HCT116 (cell line): Measurements from ENCODE around the gene ADM5. TPM values are rescaled to one million over a fixed set of nuclear protein-coding genes. Genes with fewer than 3 reads are reported as not detected.

ENCODE experiments used
- ATAC-seq: fragments of 200-7000 bp; cut with Tn5 transposase; 2 replicates; pipeline ENCODE4 v1.9.1; 2020; ENCODE audit warnings: mild to moderate bottlenecking, moderate library complexity
- BruUV-seq: library from RNA; stranded (reverse); fragments of 400-500 nt; replicated peaks from 2 replicates; lab custom pipeline; 2021; lab: Mats Ljungman, UMichigan
- CTCF ChIA-PET: fragments of 300-600 bp; sonication (Branson Sonifier 250); formaldehyde crosslinking; loops from one replicate; lab custom pipeline; 2021; ENCODE audit warnings: antibody characterized with exemption; lab: Charles Lee
- POLR2A ChIA-PET: fragments of 300-600, 350-600 bp; sonication (Branson Sonifier 250); formaldehyde crosslinking; loops from one replicate; lab custom pipeline; 2021; ENCODE audit warnings: antibody characterized with exemption; lab: Charles Lee
- RAD21 ChIA-PET, 2 experiments: fragments of 300-600 bp; sonication (Branson Sonifier 250); formaldehyde crosslinking; loops; one replicate each; lab custom pipeline; 2023; ENCODE audit warnings: low total read pairs in 2 of 2; ENCODE audit not compliant: uncharacterized antibody in 2 of 2, unreplicated experiment in 2 of 2, low non-redundant PET in 1 of 2; lab: Charles Lee
- DNase-seq: peaks from one replicate; pipeline ENCODE4 v3.0.0-alpha.2; 2010; ENCODE audit warnings: low read depth, low spot score
- H2AFZ ChIP-seq: fragments of 200-600 bp; shearing (Covaris generic), sonication (generic); 2 replicates; pipeline ENCODE4 v1.6.1; 2017; ENCODE audit warnings: low read depth, mixed run types, mixed read lengths, antibody characterized with exemption, low read length; ENCODE audit not compliant: poor library complexity, severe bottlenecking
- H3K27ac ChIP-seq: 2 replicates; pipeline ENCODE4 v1.5.1; 2012; ENCODE audit warnings: low read depth, low read length
- H3K27me3 ChIP-seq: fragments of 200-600 bp; sonication (generic); 2 replicates; pipeline ENCODE4 v1.6.1; 2016; ENCODE audit warnings: mixed run types, low read length, mixed read lengths; ENCODE audit not compliant: insufficient read depth
- H3K36me3 ChIP-seq, 2 experiments: fragments of 200-500 bp in 1 of 2; fragments of 200-600 bp in 1 of 2; sonication (Bioruptor generic) in 1 of 2; sonication (generic) in 1 of 2; 2 replicates each; pipeline versions ENCODE4 v1.5.1 to v1.6.1; 2014 to 2016; ENCODE audit warnings: low read length in 2 of 2, inconsistent platforms in 1 of 2, mixed read lengths in 1 of 2, mixed run types in 1 of 2; ENCODE audit not compliant: insufficient read depth in 2 of 2, control insufficient read depth in 1 of 2
- H3K4me1 ChIP-seq, 2 experiments: fragments of 200-600 bp in 1 of 2; sonication (generic) in 1 of 2; 2 replicates each; pipeline versions ENCODE4 v1.5.1 to v1.6.1; 2012 to 2017; ENCODE audit warnings: low read length in 2 of 2, inconsistent platforms in 1 of 2, mild to moderate bottlenecking in 1 of 2, mixed read lengths in 1 of 2, mixed run types in 1 of 2, moderate library complexity in 1 of 2; ENCODE audit not compliant: insufficient read depth in 2 of 2, control insufficient read depth in 1 of 2
- H3K4me2 ChIP-seq: fragments of 200-600 bp; sonication (generic); 2 replicates; pipeline ENCODE4 v1.6.1; 2017; ENCODE audit warnings: mixed run types, low read length, mixed read lengths
- H3K4me3 ChIP-seq, 2 experiments: fragments of 200-600 bp in 1 of 2; sonication (generic) in 1 of 2; replicated peaks in 1 of 2; 2 replicates each; pipeline ENCODE4 v1.5.1; 2011 to 2016; ENCODE audit warnings: low read length in 2 of 2, control low read depth in 1 of 2, low read depth in 1 of 2, mild to moderate bottlenecking in 1 of 2, mixed read lengths in 1 of 2, mixed run types in 1 of 2
- H3K79me2 ChIP-seq: fragments of 200-600 bp; sonication (generic); 2 replicates; pipeline ENCODE4 v1.6.1; 2017; ENCODE audit warnings: mild to moderate bottlenecking, mixed run types, low read length, moderate library complexity, mixed read lengths; ENCODE audit not compliant: insufficient read depth
- H3K9ac ChIP-seq: fragments of 200-600 bp; sonication (generic); 2 replicates; pipeline ENCODE4 v1.6.1; 2016; ENCODE audit warnings: low read length, mixed read lengths
- H3K9me2 ChIP-seq: fragments of 200-600 bp; sonication (generic), shearing (Covaris generic); 2 replicates; pipeline ENCODE4 v1.6.1; 2017; ENCODE audit warnings: mixed run types, mild to moderate bottlenecking, moderate library complexity; ENCODE audit not compliant: insufficient read depth
- H3K9me3 ChIP-seq, 2 experiments: fragments of 200-500 bp in 1 of 2; fragments of 200-600 bp in 1 of 2; sonication (Bioruptor generic) in 1 of 2; sonication (generic) in 1 of 2; 2 replicates each; pipeline ENCODE4 v1.6.1; 2014 to 2017; ENCODE audit warnings: low read length in 2 of 2, mixed read lengths in 2 of 2, inconsistent platforms in 1 of 2, low read depth in 1 of 2, mild to moderate bottlenecking in 1 of 2, mixed run types in 1 of 2, moderate library complexity in 1 of 2; ENCODE audit not compliant: control insufficient read depth in 1 of 2, insufficient read depth in 1 of 2
- H4K20me1 ChIP-seq: fragments of 200-600 bp; sonication (generic), shearing (Covaris generic); 2 replicates; pipeline ENCODE4 v1.6.1; 2017; ENCODE audit warnings: mixed run types, mild to moderate bottlenecking, moderate library complexity; ENCODE audit not compliant: insufficient read depth
- CBX3 ChIP-seq: IDR thresholded peaks from 2 replicates; pipeline ENCODE4 v1.6.1; 2012; ENCODE audit warnings: low read depth
- ELF1 ChIP-seq: IDR thresholded peaks from 2 replicates; pipeline ENCODE4 v1.6.1; 2012; ENCODE audit warnings: low read depth, borderline replicate concordance
- EZH2 ChIP-seq: fragments of 200-600 bp; sonication (generic); IDR thresholded peaks from 2 replicates; pipeline ENCODE4 v1.6.1; 2017; ENCODE audit warnings: antibody characterized with exemption, mixed run types
- EZH2phosphoT487 ChIP-seq: fragments of 200-600 bp; IDR thresholded peaks from 2 replicates; pipeline ENCODE4 v1.6.1; 2018; ENCODE audit warnings: antibody characterized with exemption, borderline replicate concordance
- JUND ChIP-seq: IDR thresholded peaks from 2 replicates; pipeline ENCODE4 v1.6.1; 2012
- POLR2A ChIP-seq: IDR thresholded peaks from 2 replicates; pipeline ENCODE4 v1.7.0; 2011; ENCODE audit warnings: borderline replicate concordance; ENCODE audit not compliant: insufficient read depth, insufficient read length; ENCODE audit errors: extremely low read depth
- POLR2AphosphoS5 ChIP-seq: IDR thresholded peaks from 2 replicates; pipeline ENCODE4 v1.6.1; 2011; ENCODE audit warnings: mild to moderate bottlenecking, low read depth, low read length, moderate library complexity
- RAD21 ChIP-seq: IDR thresholded peaks from 2 replicates; pipeline ENCODE4 v1.6.1; 2012; ENCODE audit warnings: low read depth, mild to moderate bottlenecking
- SP1 ChIP-seq: IDR thresholded peaks from 2 replicates; pipeline ENCODE4 v1.6.1; 2012; ENCODE audit warnings: low read depth
- TCF7L2 ChIP-seq: IDR thresholded peaks from 2 replicates; pipeline ENCODE4 v1.7.0; 2011; ENCODE audit warnings: borderline replicate concordance, inconsistent platforms; ENCODE audit not compliant: insufficient read depth, insufficient read length; ENCODE audit errors: extremely low read depth
- YY1 ChIP-seq: IDR thresholded peaks from 2 replicates; pipeline ENCODE4 v1.6.1; 2011; ENCODE audit warnings: low read length, low read depth, moderate library complexity, mild to moderate bottlenecking; ENCODE audit not compliant: insufficient replicate concordance; ENCODE audit errors: extremely low read depth
- intact Hi-C: fragments of 100-400 bp; cut with micrococcal nuclease; formaldehyde crosslinking; loops from 2 replicates; pipeline ENCODE4 v1.10.0; 2022
- total RNA-seq: library from RNA; stranded (reverse); gene quantifications from one replicate; pipeline ENCODE4 v1.2.1, GENCODE V29; 2021; ENCODE audit not compliant: unreplicated experiment
- TF ChIP-seq, protein P1 (sequence below): IDR thresholded peaks from 2 replicates; pipeline ENCODE4 v1.6.1; 2012; ENCODE audit warnings: low read depth
- TF ChIP-seq, protein P2 (sequence below): IDR thresholded peaks from 2 replicates; pipeline ENCODE4 v1.6.1; 2012
- TF ChIP-seq, protein P3 (sequence below): IDR thresholded peaks from 2 replicates; pipeline ENCODE4 v1.6.1; 2011; ENCODE audit warnings: mild to moderate bottlenecking, low read length, moderate library complexity; ENCODE audit not compliant: insufficient replicate concordance; ENCODE audit errors: extremely low read depth
- TF ChIP-seq, protein P4 (sequence below), 3 experiments: fragments of 200-600 bp in 1 of 3; sonication (generic) in 1 of 3; IDR thresholded peaks in 2 of 3; conservative IDR thresholded peaks in 1 of 3; 2 replicates each; pipeline ENCODE4 v1.5.1; 2012 to 2017; ENCODE audit warnings: low read depth in 2 of 3, low read length in 2 of 3, antibody characterized with exemption in 1 of 3, borderline replicate concordance in 1 of 3, control low read depth in 1 of 3, mild to moderate bottlenecking in 1 of 3, mixed read lengths in 1 of 3, mixed run types in 1 of 3, moderate library complexity in 1 of 3; ENCODE audit not compliant: insufficient read depth in 1 of 3
- TF ChIP-seq, protein P5 (sequence below): IDR thresholded peaks from 2 replicates; pipeline ENCODE4 v1.6.1; 2012

The ADM5 gene
- total RNA-seq, 1 experiment from 2014 or later: 12.1 TPM

DNA sequence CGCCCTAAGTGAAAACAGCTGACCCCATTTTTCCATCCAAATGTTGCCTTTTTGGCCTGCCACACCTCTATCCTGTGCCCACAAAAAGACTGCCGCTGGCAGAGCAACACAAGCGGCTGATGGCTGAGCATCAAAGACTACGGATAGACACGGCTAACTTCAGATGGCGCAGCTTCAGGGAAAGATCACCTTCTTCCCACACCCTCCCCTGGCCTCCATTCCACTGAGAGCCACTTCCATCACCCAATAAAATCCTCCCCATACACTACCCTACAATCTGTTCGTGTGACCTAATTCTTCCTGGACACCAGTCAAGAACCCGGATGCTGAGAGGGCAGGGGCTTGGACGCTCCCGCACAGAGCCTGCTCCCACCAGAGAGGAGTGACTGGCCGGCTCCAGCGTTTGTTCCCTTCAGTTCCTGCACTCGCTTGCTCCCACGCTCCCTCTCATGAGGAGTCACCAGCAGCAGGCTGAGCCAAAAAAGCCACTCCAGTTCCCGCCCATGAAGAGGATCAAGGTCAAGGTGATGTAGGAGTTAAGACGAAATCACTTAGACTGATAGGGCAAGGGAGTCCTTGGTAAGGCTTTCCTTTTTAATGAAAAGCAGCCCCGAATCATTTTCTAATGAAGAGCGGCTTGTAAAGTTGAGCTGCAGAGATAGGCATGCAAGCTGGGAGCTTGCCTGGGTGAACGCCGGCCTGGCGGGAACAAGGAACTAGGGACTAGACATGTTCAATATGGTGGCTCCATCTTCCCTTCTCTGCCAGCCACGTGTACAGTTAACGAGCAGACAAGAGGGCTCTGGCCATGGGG, 38.0 kb downstream of the ADM5 start:
- Histone ChIP-seq H3K27ac (no peak overlapping the region), H3K9ac (no peak overlapping the region), H3K4me2 (no peak overlapping the region), H4K20me1 (no peaks in the 10 kb centered on the region), H3K4me1 (peaks cover 0 to 11% of the 10 kb centered on the region in 2 experiments; a peak in 3 of 4 replicates), H3K79me2 (no peaks in the 10 kb centered on the region), H3K9me2 (no peaks in the 10 kb centered on the region), H2AFZ (no peak overlapping the region), H3K36me3 (no peaks in the 10 kb centered on the region), H3K9me3 (no peaks in the 10 kb centered on the region), H3K4me3 (no peak overlapping the region), H3K27me3 (no peaks in the 10 kb centered on the region)
- no TSS peak for BruUV-seq
- DNase-seq: no peak
- ChIA-PET RAD21 (no interaction called here), POLR2A (no interaction called here), CTCF (interaction anchor here (1.2 kb wide), 1 partner anchor 10 kb away, joined by 3 read pairs; no protein-coding TSS in a partner anchor)
- no peak for ATAC-seq
- intact Hi-C loops: no loop called here
- TF ChIP-seq POLR2A: no peak
- TF ChIP-seq, protein P1, sequence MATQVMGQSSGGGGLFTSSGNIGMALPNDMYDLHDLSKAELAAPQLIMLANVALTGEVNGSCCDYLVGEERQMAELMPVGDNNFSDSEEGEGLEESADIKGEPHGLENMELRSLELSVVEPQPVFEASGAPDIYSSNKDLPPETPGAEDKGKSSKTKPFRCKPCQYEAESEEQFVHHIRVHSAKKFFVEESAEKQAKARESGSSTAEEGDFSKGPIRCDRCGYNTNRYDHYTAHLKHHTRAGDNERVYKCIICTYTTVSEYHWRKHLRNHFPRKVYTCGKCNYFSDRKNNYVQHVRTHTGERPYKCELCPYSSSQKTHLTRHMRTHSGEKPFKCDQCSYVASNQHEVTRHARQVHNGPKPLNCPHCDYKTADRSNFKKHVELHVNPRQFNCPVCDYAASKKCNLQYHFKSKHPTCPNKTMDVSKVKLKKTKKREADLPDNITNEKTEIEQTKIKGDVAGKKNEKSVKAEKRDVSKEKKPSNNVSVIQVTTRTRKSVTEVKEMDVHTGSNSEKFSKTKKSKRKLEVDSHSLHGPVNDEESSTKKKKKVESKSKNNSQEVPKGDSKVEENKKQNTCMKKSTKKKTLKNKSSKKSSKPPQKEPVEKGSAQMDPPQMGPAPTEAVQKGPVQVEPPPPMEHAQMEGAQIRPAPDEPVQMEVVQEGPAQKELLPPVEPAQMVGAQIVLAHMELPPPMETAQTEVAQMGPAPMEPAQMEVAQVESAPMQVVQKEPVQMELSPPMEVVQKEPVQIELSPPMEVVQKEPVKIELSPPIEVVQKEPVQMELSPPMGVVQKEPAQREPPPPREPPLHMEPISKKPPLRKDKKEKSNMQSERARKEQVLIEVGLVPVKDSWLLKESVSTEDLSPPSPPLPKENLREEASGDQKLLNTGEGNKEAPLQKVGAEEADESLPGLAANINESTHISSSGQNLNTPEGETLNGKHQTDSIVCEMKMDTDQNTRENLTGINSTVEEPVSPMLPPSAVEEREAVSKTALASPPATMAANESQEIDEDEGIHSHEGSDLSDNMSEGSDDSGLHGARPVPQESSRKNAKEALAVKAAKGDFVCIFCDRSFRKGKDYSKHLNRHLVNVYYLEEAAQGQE: no peak
- TF ChIP-seq, protein P2, sequence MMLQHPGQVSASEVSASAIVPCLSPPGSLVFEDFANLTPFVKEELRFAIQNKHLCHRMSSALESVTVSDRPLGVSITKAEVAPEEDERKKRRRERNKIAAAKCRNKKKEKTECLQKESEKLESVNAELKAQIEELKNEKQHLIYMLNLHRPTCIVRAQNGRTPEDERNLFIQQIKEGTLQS: no peak
- no peak for TF ChIP-seq TCF7L2
- no peak for TF ChIP-seq EZH2
- no peak for TF ChIP-seq ELF1
- no peak for TF ChIP-seq JUND
- TF ChIP-seq, protein P3, sequence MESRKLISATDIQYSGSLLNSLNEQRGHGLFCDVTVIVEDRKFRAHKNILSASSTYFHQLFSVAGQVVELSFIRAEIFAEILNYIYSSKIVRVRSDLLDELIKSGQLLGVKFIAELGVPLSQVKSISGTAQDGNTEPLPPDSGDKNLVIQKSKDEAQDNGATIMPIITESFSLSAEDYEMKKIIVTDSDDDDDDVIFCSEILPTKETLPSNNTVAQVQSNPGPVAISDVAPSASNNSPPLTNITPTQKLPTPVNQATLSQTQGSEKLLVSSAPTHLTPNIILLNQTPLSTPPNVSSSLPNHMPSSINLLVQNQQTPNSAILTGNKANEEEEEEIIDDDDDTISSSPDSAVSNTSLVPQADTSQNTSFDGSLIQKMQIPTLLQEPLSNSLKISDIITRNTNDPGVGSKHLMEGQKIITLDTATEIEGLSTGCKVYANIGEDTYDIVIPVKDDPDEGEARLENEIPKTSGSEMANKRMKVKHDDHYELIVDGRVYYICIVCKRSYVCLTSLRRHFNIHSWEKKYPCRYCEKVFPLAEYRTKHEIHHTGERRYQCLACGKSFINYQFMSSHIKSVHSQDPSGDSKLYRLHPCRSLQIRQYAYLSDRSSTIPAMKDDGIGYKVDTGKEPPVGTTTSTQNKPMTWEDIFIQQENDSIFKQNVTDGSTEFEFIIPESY: no peak
- TF ChIP-seq YY1: no peak
- no peak for TF ChIP-seq SP1
- TF ChIP-seq RAD21: no peak
- TF ChIP-seq POLR2AphosphoS5: no peak
- no peak for TF ChIP-seq EZH2phosphoT487
- TF ChIP-seq, protein P4, sequence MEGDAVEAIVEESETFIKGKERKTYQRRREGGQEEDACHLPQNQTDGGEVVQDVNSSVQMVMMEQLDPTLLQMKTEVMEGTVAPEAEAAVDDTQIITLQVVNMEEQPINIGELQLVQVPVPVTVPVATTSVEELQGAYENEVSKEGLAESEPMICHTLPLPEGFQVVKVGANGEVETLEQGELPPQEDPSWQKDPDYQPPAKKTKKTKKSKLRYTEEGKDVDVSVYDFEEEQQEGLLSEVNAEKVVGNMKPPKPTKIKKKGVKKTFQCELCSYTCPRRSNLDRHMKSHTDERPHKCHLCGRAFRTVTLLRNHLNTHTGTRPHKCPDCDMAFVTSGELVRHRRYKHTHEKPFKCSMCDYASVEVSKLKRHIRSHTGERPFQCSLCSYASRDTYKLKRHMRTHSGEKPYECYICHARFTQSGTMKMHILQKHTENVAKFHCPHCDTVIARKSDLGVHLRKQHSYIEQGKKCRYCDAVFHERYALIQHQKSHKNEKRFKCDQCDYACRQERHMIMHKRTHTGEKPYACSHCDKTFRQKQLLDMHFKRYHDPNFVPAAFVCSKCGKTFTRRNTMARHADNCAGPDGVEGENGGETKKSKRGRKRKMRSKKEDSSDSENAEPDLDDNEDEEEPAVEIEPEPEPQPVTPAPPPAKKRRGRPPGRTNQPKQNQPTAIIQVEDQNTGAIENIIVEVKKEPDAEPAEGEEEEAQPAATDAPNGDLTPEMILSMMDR (IDR thresholded peaks at IDR 0.05 in 2 of 3, conservative IDR thresholded peaks at IDR 0.05 in 1 of 3; ENCODE audit: borderline replicate concordance in 1 of 3, insufficient read depth in 1 of 3, low read depth in 2 of 3, low read length in 2 of 3): no peak
- no peak for TF ChIP-seq CBX3
- TF ChIP-seq, protein P5, sequence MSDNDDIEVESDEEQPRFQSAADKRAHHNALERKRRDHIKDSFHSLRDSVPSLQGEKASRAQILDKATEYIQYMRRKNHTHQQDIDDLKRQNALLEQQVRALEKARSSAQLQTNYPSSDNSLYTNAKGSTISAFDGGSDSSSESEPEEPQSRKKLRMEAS: no peak
